ENCODE measurements around the gene GFY.
A peak's percentile ranks its signal among the peaks of the same experiment; 100 is the strongest.

The GFY gene

GRCh38 chr19:49425178-49425577 is at the start of gene GFY:
Gene GFY (plus strand): TSS chr19:49425388. CDS start chr19:49426431, 1,043 bp downstream.
- DNase-seq (ENCODE audit: low read depth) = no peak

- DNase-seq (ENCODE audit: low read depth) = no peak
Measured at GRCh38 chr19:49378512-49378911, 46.7 kb upstream of the GFY start.

DNA sequence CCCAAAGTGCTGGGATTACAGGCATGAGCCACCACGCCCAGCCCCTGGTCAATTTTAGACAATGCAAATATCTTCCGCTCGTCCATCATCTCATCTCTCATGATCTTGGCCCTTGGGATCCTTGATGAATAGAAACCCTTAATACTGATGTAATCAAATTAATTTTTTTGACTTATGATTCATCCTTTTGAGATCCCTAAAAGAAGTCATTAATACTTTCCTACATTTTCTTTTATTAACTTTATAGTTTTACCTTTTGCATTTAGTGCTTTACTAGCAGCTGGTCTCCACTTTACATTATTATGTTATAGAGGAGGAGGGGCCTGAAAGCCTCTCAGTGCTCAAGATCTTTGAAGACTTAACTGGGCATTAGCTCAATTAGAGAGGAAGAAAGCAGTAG is 44.8 kb upstream of the GFY start:
- DNase-seq (ENCODE audit: low read depth) = no peak

DNA sequence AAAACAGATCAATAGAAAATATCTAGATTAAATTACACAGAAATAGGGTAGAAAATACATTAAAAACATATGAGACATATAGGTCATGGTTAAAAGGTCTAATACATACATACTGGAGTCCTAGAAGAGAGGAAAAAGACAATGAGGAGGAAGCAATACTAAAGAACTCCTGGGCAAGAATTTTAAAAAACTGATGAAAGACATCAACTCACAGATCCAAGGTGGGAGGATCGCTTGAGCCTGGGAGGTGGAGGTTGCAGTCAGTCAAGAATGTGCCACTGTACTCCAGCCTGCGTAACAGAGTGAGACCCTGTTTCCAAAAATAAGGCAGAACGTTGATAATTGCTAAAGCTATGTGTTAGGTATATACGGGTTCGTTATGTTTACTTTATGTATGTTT is 42.5 kb upstream of the GFY start:
- DNase-seq (ENCODE audit: low read depth) = no peak

DNA sequence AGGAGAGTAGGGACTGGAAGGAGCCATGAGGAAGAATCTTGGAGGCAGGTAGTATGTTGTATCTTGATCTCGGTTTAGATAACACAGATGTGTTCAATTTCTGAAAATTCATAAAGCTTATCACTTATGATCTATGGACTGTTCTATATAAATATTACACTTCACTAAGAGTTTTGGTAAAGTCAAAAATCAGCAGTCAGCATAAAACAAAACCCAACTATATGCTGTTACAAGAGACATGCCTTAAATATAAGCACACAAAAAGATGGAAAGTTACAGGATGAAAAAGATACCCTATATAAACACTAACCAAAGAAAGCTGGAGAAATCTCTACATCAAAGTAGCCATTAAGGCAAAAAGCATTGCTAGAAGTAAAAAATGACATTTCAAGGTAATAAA is 41.6 kb upstream of the GFY start:
- DNase-seq (ENCODE audit: low read depth) = no peak

- DNase-seq (ENCODE audit: low read depth) = no peak
Measured at GRCh38 chr19:49387936-49388372, 37.2 kb upstream of the GFY start, which contains the start of gene KASH5. Gene KASH5 (plus strand): TSS chr19:49388249. CDS start chr19:49390884, 2,635 bp downstream.

GRCh38 chr19:49389406-49389805 is 35.8 kb upstream of the GFY start:
- DNase-seq (ENCODE audit: low read depth) = no peak

- DNase-seq (ENCODE audit: low read depth) = no peak
Measured at GRCh38 chr19:49390131-49390928, 34.9 kb upstream of the GFY start.

GRCh38 chr19:49390929-49391359 is 34.2 kb upstream of the GFY start:
- DNase-seq (ENCODE audit: low read depth) = no peak

DNA sequence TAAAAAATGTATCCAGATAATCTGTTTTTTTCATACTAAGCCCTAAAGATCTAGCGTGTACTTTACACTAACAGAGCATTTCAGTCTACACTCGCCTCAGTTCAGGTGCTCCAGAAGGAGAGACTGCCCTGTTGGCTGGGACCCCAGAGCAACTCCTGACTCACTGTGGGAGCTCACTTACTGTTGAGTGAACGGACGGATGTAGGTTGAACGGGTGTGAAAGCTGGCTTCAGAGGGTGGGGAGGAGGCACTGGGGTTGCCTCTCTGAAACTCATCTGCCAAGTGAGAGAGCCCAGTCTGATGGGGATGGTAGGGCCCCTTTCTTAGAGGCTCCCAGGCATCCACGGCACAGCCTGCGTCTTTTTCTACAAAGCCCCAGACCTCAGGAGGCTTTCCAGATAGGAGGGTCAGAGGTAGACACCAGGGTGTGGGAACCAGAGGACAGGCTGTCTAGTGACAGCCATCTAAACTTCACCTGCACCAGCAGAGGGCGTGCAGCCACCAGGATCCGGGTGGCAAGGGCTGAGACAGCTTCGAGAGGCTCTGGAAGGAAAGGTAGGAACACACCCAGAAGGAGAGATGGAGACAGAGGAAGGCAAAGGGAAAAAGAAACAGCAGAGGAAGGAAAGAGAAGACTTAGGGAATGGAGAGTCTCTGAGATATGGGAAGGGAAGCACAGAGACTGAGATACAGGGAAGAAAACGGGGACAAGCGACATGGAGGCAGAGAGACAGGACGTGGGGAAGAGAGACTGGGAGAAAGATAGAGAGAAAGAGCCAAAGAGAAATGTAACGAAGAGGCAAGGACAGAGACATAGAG is 33.4 kb upstream of the GFY start:
- DNase-seq (ENCODE audit: low read depth) = peak; percentile 77

- DNase-seq (ENCODE audit: low read depth) = no peak
Measured at GRCh38 chr19:49393881-49394280, 31.3 kb upstream of the GFY start.

GRCh38 chr19:49395581-49396407 is 29.4 kb upstream of the GFY start:
- no peak for DNase-seq (ENCODE audit: low read depth)

GRCh38 chr19:49396738-49397505 is 28.3 kb upstream of the GFY start:
- DNase-seq (ENCODE audit: low read depth) = no peak

DNA sequence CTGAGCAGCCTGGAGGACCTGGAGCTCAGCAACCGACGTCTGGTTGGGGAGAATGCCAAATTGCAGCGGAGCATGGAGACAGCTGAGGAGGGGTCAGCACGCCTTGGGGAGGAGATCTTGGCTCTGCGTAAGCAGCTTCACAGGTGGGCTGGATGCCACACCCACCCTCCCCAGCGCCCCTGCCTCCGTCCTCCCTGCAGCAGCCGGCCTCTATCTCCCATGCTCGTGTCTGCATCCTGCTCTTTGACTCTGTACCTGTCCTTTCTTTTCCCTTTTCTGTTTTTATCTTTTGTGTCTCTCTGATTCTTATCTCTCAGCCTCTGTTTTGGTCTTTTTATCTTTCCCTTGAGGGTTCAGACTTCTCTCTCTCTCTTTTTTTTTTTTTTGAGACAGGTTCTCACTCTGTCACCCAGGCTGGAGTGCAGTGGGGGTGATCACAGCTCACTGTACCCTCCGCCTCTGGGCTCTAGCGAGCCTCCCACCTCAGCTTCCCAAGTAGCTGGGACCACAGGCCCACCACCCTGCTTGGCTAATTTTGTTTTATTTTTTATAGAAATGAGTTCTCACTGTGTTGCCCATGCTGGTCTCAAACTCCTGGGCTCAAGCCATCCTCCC is 27.1 kb upstream of the GFY start:
- DNase-seq (ENCODE audit: low read depth) = no peak

DNA sequence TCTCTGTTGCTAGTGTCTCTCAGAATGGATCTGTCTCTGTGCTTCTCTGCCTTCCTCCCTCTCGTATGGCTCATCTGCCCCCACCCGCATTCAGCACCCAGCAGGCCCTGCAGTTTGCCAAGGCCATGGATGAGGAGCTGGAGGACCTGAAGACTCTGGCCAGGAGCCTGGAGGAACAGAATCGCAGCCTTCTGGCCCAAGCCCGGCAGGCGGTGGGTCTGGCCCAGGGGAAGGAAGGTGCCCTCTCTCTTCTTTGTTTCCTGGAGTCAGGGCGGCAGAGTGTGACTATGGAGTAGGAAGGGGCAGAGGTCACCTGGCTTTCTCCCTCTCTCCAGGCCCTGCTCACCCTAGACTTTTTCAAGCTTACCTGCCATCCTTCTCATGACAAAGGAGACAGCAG is 26.3 kb upstream of the GFY start:
- DNase-seq (ENCODE audit: low read depth) = no peak

DNA sequence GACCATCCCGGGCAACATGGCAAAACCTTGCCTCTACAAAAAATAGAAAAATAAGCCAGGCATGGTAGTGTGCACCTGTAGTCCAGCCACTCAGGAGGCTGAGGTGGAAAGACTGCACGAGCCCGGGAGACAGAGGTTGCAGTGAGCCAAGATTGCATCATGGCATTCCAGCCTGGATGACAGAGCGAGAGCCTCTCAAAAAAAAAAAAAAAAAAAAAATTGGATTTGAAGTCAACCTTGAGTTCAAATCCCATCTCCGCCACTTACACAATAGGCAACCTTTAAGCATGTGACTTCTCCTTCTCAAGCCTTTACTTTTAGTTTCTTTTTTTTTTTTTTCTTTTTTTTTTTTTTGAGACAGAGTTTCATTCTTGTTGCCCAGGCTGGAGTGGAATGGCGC is 25.2 kb upstream of the GFY start:
- peak; percentile 32 for DNase-seq (ENCODE audit: low read depth)

- DNase-seq (ENCODE audit: low read depth) = no peak
Measured at GRCh38 chr19:49403404-49404187, 21.6 kb upstream of the GFY start.

DNA sequence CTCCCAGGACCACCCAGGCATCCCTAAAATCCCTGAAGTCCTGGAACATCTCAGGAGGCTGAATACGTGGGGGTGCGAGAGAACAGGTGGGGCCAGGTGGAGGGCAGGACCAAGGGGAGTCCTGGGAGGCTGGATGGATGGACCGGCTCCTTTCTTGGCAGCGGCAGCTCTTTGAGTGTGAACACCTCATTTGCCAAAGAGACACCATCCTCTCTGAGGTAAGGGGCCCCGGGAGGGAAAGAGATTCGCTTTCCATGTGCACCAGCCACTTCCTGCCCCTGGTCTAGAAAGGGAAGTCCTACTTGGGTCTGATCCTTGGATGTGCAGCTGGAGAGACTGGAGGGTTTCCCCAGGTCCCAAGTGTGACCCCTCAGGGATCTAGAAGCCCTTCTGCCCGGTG is 18.1 kb upstream of the GFY start:
- DNase-seq (ENCODE audit: low read depth) = no peak

DNA sequence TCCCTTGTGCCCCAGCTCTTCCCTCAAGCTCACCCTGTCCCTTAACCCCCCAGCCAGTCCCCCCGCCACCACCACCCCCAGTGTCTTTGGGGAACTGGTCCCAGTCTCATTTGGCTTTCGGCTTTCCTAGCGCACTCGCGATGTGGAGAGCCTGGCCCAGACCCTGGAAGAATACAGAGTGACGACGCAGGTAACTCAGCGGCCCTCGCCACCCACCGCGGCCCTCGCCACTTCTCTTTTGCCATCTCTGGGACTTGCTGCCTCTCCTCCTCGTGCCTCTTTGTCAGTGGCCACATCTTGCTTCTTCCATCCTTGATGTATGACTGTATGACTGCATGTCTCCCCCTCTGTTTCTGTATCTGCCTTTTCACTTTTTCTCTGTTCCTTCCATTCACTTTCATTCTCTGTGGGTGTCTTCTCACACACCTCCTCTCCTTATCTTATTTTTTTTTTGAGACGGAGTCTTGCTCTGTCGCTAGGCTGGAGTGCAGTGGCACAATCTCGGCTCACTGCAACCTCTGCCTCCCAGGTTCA is 17.6 kb upstream of the GFY start:
- DNase-seq (ENCODE audit: low read depth) = no peak
